Measurements from ENCODE around the gene LDLRAP1.

LDLRAP1 gene

GRCh38 chr1:25544243-25544764, 898 bp downstream of the LDLRAP1 start:
- no peak for DNase-seq (ENCODE audit: low read depth)

- no peak for DNase-seq (ENCODE audit: low read depth)
These were observed 1.4 kb downstream of the LDLRAP1 start for GRCh38 chr1:25544819-25545218.

- no peak for DNase-seq (ENCODE audit: low read depth)
These were observed 2.4 kb downstream of the LDLRAP1 start for GRCh38 chr1:25545767-25546166.

DNA sequence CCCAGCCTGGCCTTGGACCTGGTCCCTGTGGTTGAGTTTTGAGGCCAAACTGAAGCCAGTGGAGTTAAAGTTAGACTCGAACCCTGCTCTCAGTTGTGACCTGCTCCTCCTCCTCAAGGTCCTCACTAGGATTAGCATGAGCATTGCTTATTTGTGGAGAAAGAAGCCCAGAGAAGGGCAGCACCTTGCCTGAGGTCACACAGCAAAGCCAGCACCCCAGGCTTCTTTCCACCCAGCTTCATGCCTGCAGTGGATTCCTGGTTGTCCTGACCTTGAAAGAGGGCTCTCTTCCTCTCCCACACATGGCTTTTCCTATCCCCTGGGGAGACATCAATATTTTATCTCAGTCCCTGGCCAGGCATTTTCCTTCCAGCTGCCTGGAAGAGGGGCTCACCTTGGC, 2.8 kb downstream of the LDLRAP1 start:
- DNase-seq (ENCODE audit: low read depth) = no peak

GRCh38 chr1:25548601-25549000, 5.2 kb downstream of the LDLRAP1 start:
- no peak for DNase-seq (ENCODE audit: low read depth)

DNA sequence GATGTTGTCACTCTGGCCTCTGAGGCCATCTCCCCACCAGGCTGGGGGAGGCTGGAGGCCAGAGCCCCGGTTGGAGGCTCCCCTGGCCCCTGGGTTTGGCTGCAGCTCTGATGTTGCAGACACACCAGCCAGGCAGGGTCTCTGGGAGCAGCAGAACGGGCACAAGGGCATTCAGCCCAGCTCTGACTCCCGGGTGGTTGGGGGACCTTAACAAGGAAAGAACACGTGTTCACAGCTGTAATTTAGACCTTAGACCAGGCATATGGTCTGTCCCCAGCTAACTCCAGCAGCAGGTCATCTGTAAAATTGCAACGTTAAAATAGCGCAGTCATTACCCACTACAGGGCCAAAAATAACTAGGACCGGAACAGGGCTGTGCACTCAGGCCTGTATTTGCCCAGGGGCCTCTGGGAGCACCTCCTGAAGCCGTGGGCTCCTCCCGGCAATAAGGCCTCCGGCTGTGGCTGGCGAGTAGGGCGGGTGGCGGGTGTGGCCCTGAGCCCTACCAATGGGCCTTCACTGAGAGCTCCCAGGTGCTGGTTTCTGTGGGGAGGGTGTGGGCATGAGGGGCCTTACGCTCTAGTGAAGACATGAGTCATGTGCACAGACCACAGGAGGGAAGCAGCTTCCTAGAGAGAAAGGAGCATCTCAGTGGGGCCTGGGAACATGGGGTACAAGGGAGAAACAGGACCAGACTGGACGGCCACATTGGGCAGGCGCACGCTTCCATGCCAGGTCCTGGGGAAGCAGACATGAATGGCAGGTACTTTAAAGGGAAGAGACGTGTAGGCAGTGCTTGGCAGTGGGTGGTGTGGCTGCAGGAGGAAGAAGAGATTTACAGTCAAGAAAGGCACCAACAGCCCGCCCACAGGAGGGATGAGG, 6.1 kb downstream of the LDLRAP1 start:
- DNase-seq (ENCODE audit: low read depth) = peak; percentile 61

DNA sequence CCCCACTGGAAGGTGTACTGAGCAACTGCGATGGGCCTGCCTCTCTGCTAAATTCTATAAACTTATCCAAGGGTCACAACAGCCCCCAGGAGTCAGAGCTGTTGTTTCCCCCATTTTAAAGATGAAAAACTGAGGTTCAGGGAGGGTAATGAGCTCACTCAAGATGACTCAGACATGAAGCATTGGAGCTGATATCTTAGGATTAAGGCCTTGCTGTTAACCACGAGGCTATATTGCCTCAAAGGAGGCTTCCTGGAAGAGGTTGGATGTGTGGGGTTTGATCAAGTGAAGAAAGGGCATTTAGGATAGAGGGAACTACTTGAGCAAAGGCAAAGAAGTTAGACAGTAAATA, 6.7 kb downstream of the LDLRAP1 start:
- DNase-seq (ENCODE audit: low read depth) = no peak

GRCh38 chr1:25550683-25551310, 7.4 kb downstream of the LDLRAP1 start:
- DNase-seq (ENCODE audit: low read depth) = no peak

DNA sequence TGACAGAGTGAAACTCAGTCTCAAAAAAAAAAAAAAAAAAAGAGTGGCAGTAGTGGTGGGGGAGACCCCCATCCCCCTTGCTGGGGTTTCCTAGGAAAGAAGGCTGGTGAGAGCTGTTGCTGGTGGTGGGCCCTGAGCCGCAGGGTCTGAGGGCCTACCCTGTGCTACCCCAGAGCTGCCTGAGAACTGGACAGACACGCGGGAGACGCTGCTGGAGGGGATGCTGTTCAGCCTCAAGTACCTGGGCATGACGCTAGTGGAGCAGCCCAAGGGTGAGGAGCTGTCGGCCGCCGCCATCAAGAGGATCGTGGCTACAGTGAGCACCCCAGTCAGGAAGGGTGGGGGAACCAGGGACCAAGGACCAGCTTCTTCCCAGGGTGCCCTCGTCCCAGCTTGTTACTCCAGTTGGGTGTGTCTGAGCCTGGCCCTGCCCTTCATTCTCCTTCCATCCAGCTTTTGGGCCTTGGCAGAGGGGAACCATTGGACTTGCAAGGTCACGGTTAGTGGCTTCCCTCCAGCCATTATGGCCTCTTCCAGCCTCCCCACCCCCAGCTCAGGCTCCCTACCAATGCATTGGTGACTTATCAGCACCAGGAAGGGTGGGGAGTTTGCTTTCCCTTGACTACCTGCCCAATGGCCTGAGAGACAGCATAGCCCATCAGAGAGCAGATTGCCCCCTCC, 10.5 kb downstream of the LDLRAP1 start:
- no peak for DNase-seq (ENCODE audit: low read depth)

- no peak for DNase-seq (ENCODE audit: low read depth)
These were observed 11.0 kb downstream of the LDLRAP1 start for GRCh38 chr1:25554430-25554780.

DNA sequence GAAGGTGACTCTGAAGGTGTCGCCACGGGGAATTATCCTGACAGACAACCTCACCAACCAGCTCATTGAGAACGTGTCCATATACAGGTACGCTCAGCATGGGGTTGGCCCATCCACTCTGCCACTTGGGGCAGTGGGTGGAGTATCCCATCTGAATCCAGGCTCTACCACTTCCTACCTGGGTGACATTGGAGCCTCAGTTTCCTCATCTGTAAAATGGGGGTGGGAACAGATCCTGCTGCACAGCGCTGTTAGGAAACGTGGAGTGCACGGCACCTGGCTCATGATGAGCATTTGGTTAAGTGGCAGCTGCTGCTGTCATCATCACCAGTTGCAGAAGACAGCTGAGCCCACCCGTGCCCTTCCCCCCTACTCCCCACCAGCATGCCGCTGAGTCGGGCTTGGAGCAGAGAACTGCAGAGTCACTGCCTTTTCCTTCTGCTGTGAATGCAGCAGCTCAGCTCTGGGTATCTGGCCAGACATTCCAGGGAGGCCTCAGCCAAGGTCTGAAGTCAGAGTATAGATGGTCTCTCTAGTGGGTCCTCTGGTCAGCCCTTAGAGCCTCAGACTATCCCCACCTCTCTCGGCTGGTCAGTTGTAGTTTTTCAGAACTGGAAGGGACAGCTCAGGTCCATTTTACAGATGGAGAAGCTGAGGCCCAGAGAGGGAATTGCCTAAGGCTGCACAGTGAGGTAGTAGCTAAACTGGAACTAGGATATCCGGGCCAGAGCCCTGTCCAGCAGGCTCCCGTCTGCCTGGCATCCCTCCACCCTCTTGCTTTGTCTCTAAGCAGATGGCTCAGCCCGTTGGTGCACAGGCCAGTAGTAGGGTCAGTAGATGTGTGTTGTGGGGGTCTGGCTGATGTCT, 11.7 kb downstream of the LDLRAP1 start:
- DNase-seq (ENCODE audit: low read depth) = no peak

DNA sequence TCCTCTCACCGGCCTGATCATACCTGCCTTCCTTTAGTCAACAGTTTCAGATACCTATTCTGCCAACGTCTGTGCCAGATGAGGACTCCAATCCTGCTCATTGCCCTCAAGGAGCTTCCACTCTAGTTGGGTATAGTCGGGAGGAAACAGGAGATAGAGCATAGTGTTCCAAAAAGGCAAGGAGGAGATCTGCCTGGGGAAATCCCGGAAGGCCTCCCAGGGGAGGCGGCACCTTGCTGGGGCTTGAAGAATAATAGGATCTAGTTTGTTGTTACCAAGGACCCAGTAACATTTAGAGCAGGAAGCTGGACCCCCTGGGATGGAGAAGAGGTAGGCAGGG, 12.3 kb downstream of the LDLRAP1 start:
- no peak for DNase-seq (ENCODE audit: low read depth)

- no peak for DNase-seq (ENCODE audit: low read depth)
These were observed 12.8 kb downstream of the LDLRAP1 start for GRCh38 chr1:25556132-25556670.

GRCh38 chr1:25556791-25557476, 13.5 kb downstream of the LDLRAP1 start:
- DNase-seq (ENCODE audit: low read depth) = no peak

- no peak for DNase-seq (ENCODE audit: low read depth)
These were observed 14.1 kb downstream of the LDLRAP1 start for GRCh38 chr1:25557543-25557942.

- no peak for DNase-seq (ENCODE audit: low read depth)
These were observed 15.6 kb downstream of the LDLRAP1 start for GRCh38 chr1:25559031-25559430.

DNA sequence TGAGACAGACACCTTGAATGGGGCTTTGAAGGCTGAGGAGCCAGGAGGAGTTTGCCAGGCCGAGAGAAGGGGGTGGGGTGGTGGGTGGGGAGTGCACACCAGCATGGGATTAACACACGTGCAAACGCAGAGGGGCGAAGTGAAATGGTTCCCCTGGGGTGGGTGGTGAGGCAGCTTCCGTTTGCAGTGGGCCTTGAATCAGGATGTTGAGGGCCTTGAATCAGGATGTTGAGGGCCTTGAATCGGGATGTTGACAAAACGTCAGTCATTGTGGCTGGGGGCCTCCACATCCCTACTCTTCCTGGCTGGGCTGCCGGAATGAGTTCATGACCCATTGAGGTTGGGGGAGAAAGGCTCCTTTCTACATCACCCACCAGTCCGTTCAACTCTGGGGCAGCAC, 16.6 kb downstream of the LDLRAP1 start:
- no peak for DNase-seq (ENCODE audit: low read depth)

- DNase-seq (ENCODE audit: low read depth) = no peak
These were observed 17.4 kb downstream of the LDLRAP1 start for GRCh38 chr1:25560788-25561187.

DNA sequence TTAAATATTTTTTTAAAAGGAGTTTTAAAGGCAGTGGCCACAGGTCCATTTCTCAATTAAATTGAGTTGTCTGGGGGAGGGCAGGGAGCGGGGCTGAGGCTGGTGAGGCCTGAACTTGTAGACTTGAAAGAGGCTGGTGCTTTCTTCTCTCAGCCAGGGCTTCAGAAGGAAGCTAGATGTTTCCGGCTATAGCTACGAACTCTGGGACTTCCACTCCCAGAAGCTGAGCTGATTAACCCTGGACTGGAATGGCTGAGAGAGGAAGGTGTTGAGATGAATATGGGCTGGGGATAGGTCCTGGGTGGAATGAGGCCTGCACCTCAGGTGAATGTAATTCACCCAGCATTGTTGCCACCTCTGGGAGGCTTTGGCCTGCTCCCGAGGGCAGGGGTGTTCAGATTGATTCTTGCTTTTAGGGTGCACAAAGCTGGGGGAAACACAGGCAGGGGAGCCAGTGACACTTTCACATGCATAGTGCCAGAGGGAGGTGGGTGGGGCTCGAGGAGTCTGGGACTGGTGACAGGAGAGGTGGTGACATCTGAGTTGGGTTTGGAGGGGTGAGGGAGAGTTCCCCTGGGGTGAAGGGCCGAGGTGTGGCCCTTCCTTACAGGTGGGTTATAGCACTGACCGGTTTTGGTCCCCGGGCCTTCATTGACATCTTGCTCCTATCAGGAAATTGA, 18.2 kb downstream of the LDLRAP1 start:
- no peak for DNase-seq (ENCODE audit: low read depth)

GRCh38 chr1:25562101-25562927, 18.9 kb downstream of the LDLRAP1 start:
- peak; percentile 47 for DNase-seq (ENCODE audit: low read depth)

Data from stimulated activated CD8-positive, alpha-beta memory T cell treated with anti-CD3 and anti-CD28 coated beads, Interleukin-4, amount 100 ng/mL, for 24 hours (primary cell).